HG02852 (cell line): ENCODE measurements around the gene CPLX1.
"Not testable (repeated sequence)": the region's sequence is repeated elsewhere in the genome, so short reads cannot be mapped to it uniquely, and the experiment has no call there.

Experiments used
- ATAC-seq: cut with Tn5 transposase; IDR thresholded peaks from one replicate; pipeline ENCODE4 v1.9.1; 2021; ENCODE audit warnings: mild to moderate bottlenecking, moderate library complexity; ENCODE audit not compliant: unreplicated experiment

The CPLX1 gene

GRCh38 chr4:780716-781492 is 45.0 kb downstream of the CPLX1 start:
- ATAC-seq: peak; percentile 8

- not testable (repeated sequence) for ATAC-seq
These were observed 45.7 kb downstream of the CPLX1 start for GRCh38 chr4:780255-780654.

GRCh38 chr4:779555-779954 is 46.4 kb downstream of the CPLX1 start:
- no peak for ATAC-seq

- no peak for ATAC-seq
These were observed 48.2 kb downstream of the CPLX1 start for GRCh38 chr4:777520-778262.

GRCh38 chr4:776743-777441 is 49.0 kb downstream of the CPLX1 start:
- ATAC-seq: no peak

GRCh38 chr4:775485-775884 is 50.4 kb downstream of the CPLX1 start:
- ATAC-seq: not testable (repeated sequence)

- not testable (repeated sequence) for ATAC-seq
These were observed 51.4 kb downstream of the CPLX1 start for GRCh38 chr4:774419-775092.

GRCh38 chr4:773214-773613 is 52.7 kb downstream of the CPLX1 start:
- ATAC-seq: no peak

GRCh38 chr4:772776-773175 is 53.2 kb downstream of the CPLX1 start:
- no peak for ATAC-seq

- ATAC-seq: no peak
These were observed 53.8 kb downstream of the CPLX1 start for GRCh38 chr4:772118-772517.

- no peak for ATAC-seq
These were observed 54.5 kb downstream of the CPLX1 start for GRCh38 chr4:771464-771863.

- no peak for ATAC-seq
These were observed 55.9 kb downstream of the CPLX1 start for GRCh38 chr4:770022-770421.

- no peak for ATAC-seq
These were observed 56.4 kb downstream of the CPLX1 start for GRCh38 chr4:769511-769910.

- no peak for ATAC-seq
These were observed 56.9 kb downstream of the CPLX1 start for GRCh38 chr4:768995-769394.

GRCh38 chr4:768076-768475 is 57.9 kb downstream of the CPLX1 start:
- ATAC-seq: no peak

GRCh38 chr4:766559-767283 is 59.2 kb downstream of the CPLX1 start:
- ATAC-seq: no peak

- no peak for ATAC-seq
These were observed 59.8 kb downstream of the CPLX1 start for GRCh38 chr4:766152-766515.

- ATAC-seq: no peak
These were observed 61.3 kb downstream of the CPLX1 start for GRCh38 chr4:764405-765169.

GRCh38 chr4:763922-764321 is 62.0 kb downstream of the CPLX1 start:
- ATAC-seq: no peak
